GM10266 (cell line): ENCODE data around the gene CIITA.

Experiments
- DNase-seq: peaks from one replicate; pipeline ENCODE4 v3.0.0; 2012; ENCODE audit errors: extremely low spot score
- CTCF ChIP-seq: IDR thresholded peaks from 2 replicates; pipeline ENCODE4 v1.5.1; 2012; ENCODE audit warnings: mild to moderate bottlenecking, low read depth; ENCODE audit not compliant: control insufficient read depth, insufficient read depth; ENCODE audit errors: missing control alignments

CIITA gene

GRCh38 chr16:10967986-10968385 is 91.0 kb downstream of the CIITA start:
- TF ChIP-seq CTCF, result no peak
- no peak for DNase-seq

- no peak for DNase-seq
- TF ChIP-seq CTCF, result no peak
Observed at GRCh38 chr16:10968498-10968897, 91.5 kb downstream of the CIITA start.

GRCh38 chr16:10969615-10970014 is 92.6 kb downstream of the CIITA start:
- TF ChIP-seq CTCF, result no peak
- no peak for DNase-seq

- no peak for TF ChIP-seq CTCF
- no peak for DNase-seq
Observed at GRCh38 chr16:10970065-10970464, 93.1 kb downstream of the CIITA start.

GRCh38 chr16:10971560-10971961 is 94.6 kb downstream of the CIITA start:
- TF ChIP-seq CTCF, result peak; percentile 62
- peak; percentile 32 for DNase-seq

GRCh38 chr16:10972108-10972818 is 95.3 kb downstream of the CIITA start:
- DNase-seq, result no peak
- TF ChIP-seq CTCF, result no peak

GRCh38 chr16:10972819-10973464 is 95.9 kb downstream of the CIITA start:
- DNase-seq, result no peak
- no peak for TF ChIP-seq CTCF
